ENCODE measurements around the gene TSPEAR.

The TSPEAR gene

GRCh38 chr21:44523567-44524413, 187.6 kb downstream of the TSPEAR start:
- no peak for DNase-seq

- DNase-seq, result no peak
These were observed 188.6 kb downstream of the TSPEAR start for GRCh38 chr21:44522753-44523204.

GRCh38 chr21:44521928-44522752, 189.2 kb downstream of the TSPEAR start:
- DNase-seq, result no peak

- no peak for DNase-seq
These were observed 190.0 kb downstream of the TSPEAR start for GRCh38 chr21:44521301-44521927.

GRCh38 chr21:44520326-44521300, 190.8 kb downstream of the TSPEAR start:
- DNase-seq, result no peak

GRCh38 chr21:44519346-44520325, 191.7 kb downstream of the TSPEAR start:
- DNase-seq, result no peak

GRCh38 chr21:44518686-44519085, 192.7 kb downstream of the TSPEAR start:
- DNase-seq, result no peak

- DNase-seq, result peak; percentile 75
These were observed 194.0 kb downstream of the TSPEAR start for GRCh38 chr21:44517175-44517899.

- DNase-seq, result no peak
These were observed 194.6 kb downstream of the TSPEAR start for GRCh38 chr21:44516828-44517174.

- no peak for DNase-seq
These were observed 195.0 kb downstream of the TSPEAR start for GRCh38 chr21:44516342-44516741.

- no peak for DNase-seq
These were observed 195.8 kb downstream of the TSPEAR start for GRCh38 chr21:44515359-44516165.

GRCh38 chr21:44514746-44515358, 196.5 kb downstream of the TSPEAR start:
- no peak for DNase-seq

GRCh38 chr21:44514218-44514520, 197.2 kb downstream of the TSPEAR start:
- no peak for DNase-seq

- DNase-seq, result peak; percentile 48
These were observed 197.8 kb downstream of the TSPEAR start for GRCh38 chr21:44513389-44514217.

- no peak for DNase-seq
These were observed 198.6 kb downstream of the TSPEAR start for GRCh38 chr21:44512496-44513388.

- DNase-seq, result no peak
These were observed 199.5 kb downstream of the TSPEAR start for GRCh38 chr21:44511938-44512275.
